Fibroblast of pulmonary artery (primary cell): ENCODE results near the gene ME3.
"Not testable (repeated sequence)": the region's sequence is repeated elsewhere in the genome, so short reads cannot be mapped to it uniquely, and the experiment has no call there.

Experiments used
- DNase-seq: peaks from one replicate; pipeline ENCODE4 v3.0.0-alpha.2; 2010; ENCODE audit warnings: low read depth
- H3K4me3 ChIP-seq: replicated peaks from 2 replicates; pipeline ENCODE4 v1.5.1; 2011; ENCODE audit warnings: low read depth, mild to moderate bottlenecking, control low read depth, low read length, moderate library complexity
- TF ChIP-seq, protein P1 (sequence below): IDR thresholded peaks from 2 replicates; pipeline ENCODE4 v1.5.1; 2011; ENCODE audit warnings: mild to moderate bottlenecking, control low read depth, low read length, inconsistent platforms; ENCODE audit errors: missing control alignments

ME3 gene

DNA sequence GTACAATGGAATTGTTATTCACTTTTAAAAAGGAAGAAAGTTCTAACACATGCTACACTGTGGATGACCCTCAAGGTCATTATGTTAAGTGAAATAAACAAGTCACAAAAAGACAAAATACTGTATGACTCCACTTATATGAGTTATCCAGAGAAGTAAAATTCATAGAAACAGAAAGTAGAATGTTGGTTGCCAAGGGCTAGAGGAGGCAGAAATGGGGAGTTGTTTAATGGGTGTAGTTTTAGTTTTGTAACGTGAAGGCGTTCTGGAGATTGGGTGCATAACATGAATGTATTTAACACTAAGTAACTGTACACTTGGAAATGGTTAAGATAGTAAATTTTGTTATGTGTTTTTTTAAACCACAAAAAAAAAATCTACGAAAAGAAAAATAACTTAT, 253.9 kb downstream of the ME3 start:
- H3K4me3 ChIP-seq, result no peak overlapping the region
- TF ChIP-seq, protein P1, sequence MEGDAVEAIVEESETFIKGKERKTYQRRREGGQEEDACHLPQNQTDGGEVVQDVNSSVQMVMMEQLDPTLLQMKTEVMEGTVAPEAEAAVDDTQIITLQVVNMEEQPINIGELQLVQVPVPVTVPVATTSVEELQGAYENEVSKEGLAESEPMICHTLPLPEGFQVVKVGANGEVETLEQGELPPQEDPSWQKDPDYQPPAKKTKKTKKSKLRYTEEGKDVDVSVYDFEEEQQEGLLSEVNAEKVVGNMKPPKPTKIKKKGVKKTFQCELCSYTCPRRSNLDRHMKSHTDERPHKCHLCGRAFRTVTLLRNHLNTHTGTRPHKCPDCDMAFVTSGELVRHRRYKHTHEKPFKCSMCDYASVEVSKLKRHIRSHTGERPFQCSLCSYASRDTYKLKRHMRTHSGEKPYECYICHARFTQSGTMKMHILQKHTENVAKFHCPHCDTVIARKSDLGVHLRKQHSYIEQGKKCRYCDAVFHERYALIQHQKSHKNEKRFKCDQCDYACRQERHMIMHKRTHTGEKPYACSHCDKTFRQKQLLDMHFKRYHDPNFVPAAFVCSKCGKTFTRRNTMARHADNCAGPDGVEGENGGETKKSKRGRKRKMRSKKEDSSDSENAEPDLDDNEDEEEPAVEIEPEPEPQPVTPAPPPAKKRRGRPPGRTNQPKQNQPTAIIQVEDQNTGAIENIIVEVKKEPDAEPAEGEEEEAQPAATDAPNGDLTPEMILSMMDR, result no peak
- DNase-seq, result no peak

DNA sequence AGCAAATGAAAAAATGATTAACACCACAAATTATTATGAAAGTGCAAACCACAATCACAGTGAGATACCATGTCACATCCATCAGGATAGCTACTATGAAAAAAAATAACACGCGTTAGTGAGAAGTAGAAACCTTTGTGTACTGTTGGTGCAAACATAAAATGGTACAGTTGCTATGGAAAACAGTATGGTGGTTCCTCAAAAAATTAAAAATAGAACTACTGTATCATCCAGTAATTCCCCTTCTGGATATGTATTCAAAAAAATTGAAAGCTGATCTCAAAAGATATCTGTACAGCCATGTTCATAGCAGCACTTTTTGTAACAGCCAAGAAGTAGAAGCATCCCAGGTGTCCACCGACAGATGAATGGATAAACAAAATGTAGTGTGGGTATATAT, 254.3 kb downstream of the ME3 start:
- no peak for DNase-seq
- no peak overlapping the region for H3K4me3 ChIP-seq
- TF ChIP-seq, protein P1, result no peak

DNA sequence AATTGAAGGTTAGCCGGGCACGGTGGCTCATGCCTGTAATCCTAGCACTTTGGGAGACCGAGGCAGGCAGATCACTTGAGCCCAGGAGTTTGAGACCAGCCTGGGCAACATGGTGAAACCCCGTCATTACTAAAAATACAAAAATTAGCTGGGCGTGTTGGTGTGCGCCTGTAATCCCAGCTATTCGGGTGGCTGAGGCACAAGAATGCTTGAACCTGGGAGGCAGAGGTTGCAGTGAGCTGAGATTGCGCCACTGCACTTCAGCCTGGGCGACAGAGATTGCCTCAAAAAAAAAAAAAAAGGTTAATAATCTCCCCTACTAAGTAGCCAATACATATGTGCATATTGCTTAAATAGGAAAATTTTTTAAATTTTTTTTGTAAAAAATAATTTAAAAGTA, 255.5 kb downstream of the ME3 start:
- not testable (repeated sequence) for H3K4me3 ChIP-seq, DNase-seq

DNA sequence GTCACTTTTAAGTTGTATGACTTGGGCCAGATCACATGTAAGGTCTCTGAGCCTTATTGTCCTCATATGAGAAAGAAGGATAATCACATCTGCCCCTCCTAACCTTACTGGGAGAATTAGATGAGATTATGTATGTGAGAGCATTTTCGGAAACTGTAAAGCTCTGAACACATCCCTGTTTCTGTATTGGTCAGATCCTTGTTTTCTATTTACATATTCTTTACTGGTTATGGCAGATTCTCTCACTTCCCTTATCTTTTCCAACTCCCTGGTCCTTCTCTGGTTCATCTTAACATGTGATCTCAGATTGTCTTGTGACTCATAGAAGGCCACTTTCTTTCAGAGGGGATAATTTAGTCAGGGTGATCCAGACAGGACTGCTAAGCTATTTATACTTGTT, 255.9 kb downstream of the ME3 start:
- H3K4me3 ChIP-seq, result no peak overlapping the region
- TF ChIP-seq, protein P1, result no peak
- no peak for DNase-seq

DNA sequence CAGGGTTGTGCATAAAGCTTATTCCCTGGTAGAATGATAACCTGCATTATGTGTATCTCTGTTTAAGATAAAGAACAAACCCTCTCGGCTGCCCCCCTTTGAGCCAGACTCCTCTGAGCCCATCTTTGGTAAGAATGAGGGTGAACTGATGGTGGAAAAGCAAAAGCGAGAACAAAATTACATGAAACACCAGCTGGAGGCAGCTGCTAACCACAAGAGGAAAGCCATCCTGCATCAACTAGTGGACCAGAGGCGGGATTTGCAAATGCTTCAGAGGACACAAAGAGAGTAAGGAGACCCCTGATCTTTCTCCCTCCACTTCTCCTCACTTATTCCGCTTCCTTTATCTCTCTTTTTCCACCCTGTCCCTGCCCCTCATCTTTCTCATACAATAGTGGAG, 257.4 kb downstream of the ME3 start:
- H3K4me3 ChIP-seq, result no peak overlapping the region
- no peak for DNase-seq
- TF ChIP-seq, protein P1, result no peak

DNA sequence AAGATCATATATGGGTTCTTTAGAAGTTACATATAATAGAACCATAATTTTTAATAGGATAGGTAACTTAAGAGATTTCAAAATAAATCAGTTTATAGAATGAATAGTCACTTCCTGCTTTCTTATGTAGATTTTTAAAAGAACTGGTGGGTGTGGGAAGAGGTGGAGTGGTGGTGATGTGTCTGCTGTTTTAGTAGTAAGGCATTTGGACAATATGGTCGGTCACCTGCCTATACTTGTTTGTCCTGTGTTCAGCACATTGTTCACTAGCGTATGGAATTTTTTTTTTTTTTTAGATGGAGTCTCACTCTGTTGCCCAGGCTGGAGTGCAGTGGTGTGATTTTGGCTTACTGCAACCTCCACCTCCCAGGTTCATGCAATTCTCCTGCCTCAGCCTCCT, 258.4 kb downstream of the ME3 start:
- no peak overlapping the region for H3K4me3 ChIP-seq

DNA sequence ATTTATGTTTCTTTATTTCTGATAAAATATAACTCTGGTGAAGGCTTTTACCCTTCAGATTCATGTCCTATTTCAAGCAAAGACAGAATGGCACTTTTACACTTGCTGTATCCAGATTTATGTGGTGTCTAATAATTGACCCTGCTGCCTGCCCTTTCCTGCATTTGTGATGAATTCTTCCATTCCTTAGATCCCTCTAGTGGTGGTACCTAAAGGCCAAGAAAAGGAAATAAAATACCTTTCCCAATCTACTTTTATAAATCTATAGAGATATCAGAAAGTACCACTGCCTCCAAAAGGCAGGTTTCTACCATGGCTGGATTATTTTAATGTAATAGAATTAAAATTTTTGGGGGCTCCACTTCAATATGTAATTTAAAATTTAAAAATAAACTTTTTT, 263.6 kb downstream of the ME3 start:
- no peak overlapping the region for H3K4me3 ChIP-seq
- peak; percentile 7 for DNase-seq
- TF ChIP-seq, protein P1, result peak; percentile 42

More for the DNA sequence above, 258.4 kb downstream of the ME3 start:
- no peak for DNase-seq
- TF ChIP-seq, protein P1, result no peak

DNA sequence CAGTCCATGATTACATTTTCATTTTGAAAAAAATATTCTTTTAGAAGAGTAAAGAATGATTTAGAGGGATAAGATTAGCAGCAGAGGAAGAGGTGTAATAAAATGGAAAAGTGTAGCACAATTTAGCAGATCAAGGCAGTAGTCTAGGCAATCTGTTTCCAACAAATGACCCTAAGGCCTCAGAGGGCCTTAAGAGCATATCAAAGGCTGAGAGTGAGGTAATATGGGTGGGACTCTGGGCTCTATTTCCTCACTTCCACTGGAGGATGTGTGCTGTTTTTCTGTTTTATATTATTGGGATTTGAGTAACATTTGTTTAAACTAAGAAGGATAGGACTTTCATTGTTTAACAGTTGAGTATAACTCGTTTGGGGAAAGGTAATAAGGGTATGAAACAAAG, 269.0 kb downstream of the ME3 start:
- TF ChIP-seq, protein P1, result no peak
- DNase-seq, result no peak
- H3K4me3 ChIP-seq, result no peak overlapping the region
